ENCODE results near the gene RSAD2. TPM values are rescaled to one million over a fixed set of nuclear protein-coding genes. Genes with fewer than 3 reads are reported as not detected.

RSAD2 gene
- total RNA-seq, 1 experiment from 2014 or later = not detected

DNA sequence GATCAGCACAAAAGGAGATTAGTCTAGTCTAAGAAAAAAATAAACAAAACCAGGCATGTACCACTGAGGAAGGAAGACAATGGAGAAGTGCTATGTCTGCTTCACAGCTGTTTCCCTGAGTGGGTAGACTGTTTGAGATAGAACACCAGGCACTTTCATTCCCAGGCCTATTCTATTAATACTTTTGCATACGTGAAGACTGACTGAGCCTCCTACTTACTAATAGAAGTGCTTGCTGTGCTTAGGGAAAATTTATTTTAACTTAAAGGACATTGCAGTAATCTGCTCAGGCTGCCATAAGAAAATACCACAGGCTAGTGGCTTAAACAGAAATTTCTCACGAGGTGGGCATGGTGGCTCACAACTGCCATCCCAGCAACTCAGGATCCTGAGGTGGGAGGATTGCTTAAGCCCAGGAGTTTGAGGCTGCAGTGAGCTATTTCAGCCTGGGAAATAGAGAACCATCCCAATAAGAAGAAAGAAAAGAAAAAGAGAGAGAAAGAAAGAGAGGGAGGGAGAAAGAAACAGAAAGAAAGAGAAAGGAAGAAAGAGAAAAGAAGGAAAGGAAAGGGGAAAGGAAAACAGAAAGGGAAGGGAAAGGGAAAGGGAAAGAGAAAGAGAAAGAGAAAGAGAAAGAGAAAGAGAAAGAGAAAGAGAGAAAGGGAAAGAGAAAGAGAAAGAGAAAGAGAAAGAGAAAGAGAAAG is 44.8 kb upstream of the RSAD2 start:
- no peak overlapping the region for H2AFZ ChIP-seq
- H3K27me3 ChIP-seq (ENCODE audit: insufficient read depth, low read depth) = no peaks in the 10 kb centered on the region
- ChIA-PET POLR2A (ENCODE audit: unreplicated experiment) (no interaction called here), CTCF (no interaction called here)
- H3F3A ChIP-seq (ENCODE audit: insufficient read depth, low read depth) = no peaks in the 10 kb centered on the region
- no peaks in the 10 kb centered on the region for H3K36me3 ChIP-seq (ENCODE audit: low read depth)
- no peak for TF ChIP-seq EZH2 (IDR thresholded peaks at IDR 0.05; ENCODE audit: low read depth)
- TF ChIP-seq, protein P1, sequence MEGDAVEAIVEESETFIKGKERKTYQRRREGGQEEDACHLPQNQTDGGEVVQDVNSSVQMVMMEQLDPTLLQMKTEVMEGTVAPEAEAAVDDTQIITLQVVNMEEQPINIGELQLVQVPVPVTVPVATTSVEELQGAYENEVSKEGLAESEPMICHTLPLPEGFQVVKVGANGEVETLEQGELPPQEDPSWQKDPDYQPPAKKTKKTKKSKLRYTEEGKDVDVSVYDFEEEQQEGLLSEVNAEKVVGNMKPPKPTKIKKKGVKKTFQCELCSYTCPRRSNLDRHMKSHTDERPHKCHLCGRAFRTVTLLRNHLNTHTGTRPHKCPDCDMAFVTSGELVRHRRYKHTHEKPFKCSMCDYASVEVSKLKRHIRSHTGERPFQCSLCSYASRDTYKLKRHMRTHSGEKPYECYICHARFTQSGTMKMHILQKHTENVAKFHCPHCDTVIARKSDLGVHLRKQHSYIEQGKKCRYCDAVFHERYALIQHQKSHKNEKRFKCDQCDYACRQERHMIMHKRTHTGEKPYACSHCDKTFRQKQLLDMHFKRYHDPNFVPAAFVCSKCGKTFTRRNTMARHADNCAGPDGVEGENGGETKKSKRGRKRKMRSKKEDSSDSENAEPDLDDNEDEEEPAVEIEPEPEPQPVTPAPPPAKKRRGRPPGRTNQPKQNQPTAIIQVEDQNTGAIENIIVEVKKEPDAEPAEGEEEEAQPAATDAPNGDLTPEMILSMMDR (conservative IDR thresholded peaks at IDR 0.05) = no peak
- intact Hi-C loops (cut with micrococcal nuclease; ENCODE audit: unreplicated experiment) = no loop called here
- no peaks in the 10 kb centered on the region for H3K9me2 ChIP-seq (ENCODE audit: insufficient read depth)
- no peaks in the 10 kb centered on the region for H3K4me1 ChIP-seq (replicated peaks; ENCODE audit: insufficient read depth)
- no peaks in the 10 kb centered on the region for H3K79me2 ChIP-seq (ENCODE audit: low read depth)
- H4K20me1 ChIP-seq (ENCODE audit: insufficient read depth) = no peaks in the 10 kb centered on the region; the same call in 1 of the 2 replicates
- DNase-seq = no peak
- H3K4me3 ChIP-seq = no peak overlapping the region
- H3K9me3 ChIP-seq (ENCODE audit: insufficient read depth, low read depth) = no peaks in the 10 kb centered on the region
- no peak overlapping the region for H3K27ac ChIP-seq
- no TSS peak for BruUV-seq (replicated peaks)
- H3K4me2 ChIP-seq = no peak overlapping the region

DNA sequence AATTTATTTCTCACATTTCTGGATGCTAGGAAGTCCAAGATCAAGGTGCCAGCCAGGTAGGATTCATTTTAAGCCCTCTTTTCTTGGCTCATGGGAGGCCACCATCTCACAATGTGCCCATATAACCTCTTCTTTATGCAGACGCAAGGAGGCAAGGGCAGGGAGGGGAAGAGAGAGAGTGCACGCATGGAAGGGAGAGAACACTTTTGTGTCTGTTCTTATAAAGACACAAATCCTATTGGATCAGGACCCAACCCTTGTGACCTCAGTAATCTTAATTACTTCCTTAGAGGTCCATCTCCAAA is 44.3 kb upstream of the RSAD2 start:
- CTCF ChIA-PET = no interaction called here
- TF ChIP-seq, protein P1 (conservative IDR thresholded peaks at IDR 0.05) = no peak
- H2AFZ ChIP-seq = no peak overlapping the region
- no peaks in the 10 kb centered on the region for H3K36me3 ChIP-seq (ENCODE audit: low read depth)
- no peaks in the 10 kb centered on the region for H3K9me3 ChIP-seq (ENCODE audit: insufficient read depth, low read depth)
- no peak overlapping the region for H3K4me2 ChIP-seq
- H3K4me3 ChIP-seq = no peak overlapping the region
- DNase-seq = no peak
- H3K4me1 ChIP-seq (replicated peaks; ENCODE audit: insufficient read depth) = no peaks in the 10 kb centered on the region
- no peaks in the 10 kb centered on the region for H3K79me2 ChIP-seq (ENCODE audit: low read depth)
- POLR2A ChIA-PET (ENCODE audit: unreplicated experiment) = no interaction called here
- H3F3A ChIP-seq (ENCODE audit: insufficient read depth, low read depth) = no peaks in the 10 kb centered on the region
- no peaks in the 10 kb centered on the region for H3K9me2 ChIP-seq (ENCODE audit: insufficient read depth)
- BruUV-seq (replicated peaks) = no TSS peak
- H3K27ac ChIP-seq = no peak overlapping the region
- intact Hi-C loops (cut with micrococcal nuclease; ENCODE audit: unreplicated experiment) = no loop called here
- H4K20me1 ChIP-seq (ENCODE audit: insufficient read depth) = no peaks in the 10 kb centered on the region; the same call in 1 of the 2 replicates
- no peaks in the 10 kb centered on the region for H3K27me3 ChIP-seq (ENCODE audit: insufficient read depth, low read depth)

DNA sequence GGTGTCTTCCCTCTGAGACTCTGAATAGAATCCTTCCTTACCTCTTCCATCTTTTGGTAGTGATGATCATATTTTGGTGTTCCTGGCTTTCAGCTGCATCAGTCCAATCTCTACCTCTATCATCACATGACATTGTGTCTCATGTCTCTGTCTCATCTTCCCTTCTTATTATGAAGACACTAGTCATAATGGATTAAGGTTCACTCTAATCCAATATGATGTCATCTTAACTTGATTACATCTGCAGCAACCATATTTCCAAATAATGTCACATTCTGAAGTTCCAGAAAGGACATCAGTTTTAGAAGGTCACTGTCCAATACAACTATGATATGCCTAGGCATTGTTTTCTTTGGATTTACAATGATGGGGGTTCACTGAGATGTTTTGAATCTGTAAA is 43.4 kb upstream of the RSAD2 start:
- H3K27ac ChIP-seq = no peak overlapping the region
- H3K79me2 ChIP-seq (ENCODE audit: low read depth) = no peaks in the 10 kb centered on the region
- no peaks in the 10 kb centered on the region for H3F3A ChIP-seq (ENCODE audit: insufficient read depth, low read depth)
- H3K9me2 ChIP-seq (ENCODE audit: insufficient read depth) = no peaks in the 10 kb centered on the region
- intact Hi-C loops (cut with micrococcal nuclease; ENCODE audit: unreplicated experiment) = no loop called here
- H4K20me1 ChIP-seq (ENCODE audit: insufficient read depth) = no peaks in the 10 kb centered on the region; the same call in 1 of the 2 replicates
- ChIA-PET POLR2A (ENCODE audit: unreplicated experiment) (no interaction called here), CTCF (no interaction called here)
- TF ChIP-seq EZH2 (IDR thresholded peaks at IDR 0.05; ENCODE audit: low read depth) = no peak
- TF ChIP-seq, protein P1 (conservative IDR thresholded peaks at IDR 0.05) = no peak
- no peak overlapping the region for H3K4me3 ChIP-seq
- no peaks in the 10 kb centered on the region for H3K27me3 ChIP-seq (ENCODE audit: insufficient read depth, low read depth)
- BruUV-seq (replicated peaks) = no TSS peak
- no peak overlapping the region for H2AFZ ChIP-seq
- no peaks in the 10 kb centered on the region for H3K4me1 ChIP-seq (replicated peaks; ENCODE audit: insufficient read depth)
- no peaks in the 10 kb centered on the region for H3K9me3 ChIP-seq (ENCODE audit: insufficient read depth, low read depth)
- DNase-seq = no peak
- no peaks in the 10 kb centered on the region for H3K36me3 ChIP-seq (ENCODE audit: low read depth)
- H3K4me2 ChIP-seq = no peak overlapping the region

Data from PC-9 (cell line).